Heart left ventricle (tissue), 13 donors: ENCODE results near the gene RPL32.

Experiments used
- CTCF ChIP-seq, 12 donors: fragments of 200-600 bp; sonication (generic) in 4 of 12; IDR thresholded peaks; one replicate each; pipeline versions ENCODE4 v1.5.0 to v1.8.0; 2018 to 2022; ENCODE audit warnings: antibody characterized with exemption in 12 of 12, mild to moderate bottlenecking in 5 of 12
- POLR2A ChIP-seq, 2 donors: fragments of 450-650 bp; IDR thresholded peaks; one replicate each; pipeline ENCODE4 v1.6.1; 2017; ENCODE audit warnings: antibody characterized with exemption in 2 of 2, mild to moderate bottlenecking in 2 of 2, moderate library complexity in 2 of 2
- donor health status: ischemic (EF 13 %, LVEDD 7.1; RV severe dilation, severe dysfunction).
- donor health status: DM: no; HTN: yes; CAD: no.
- donor health status: DM: no; HTN: no; CAD: no.
- donor health status: ischemic (EF 25% LVEDD 6.9; RV normal size, moderate dysfunction).
- donor health status: ischemic (EF 25% LVEDD 5.7; RV mildly dilated, moderate dysfunction).
- donor health status: ischemic (EF 35%, LVEDD 5.7; RV mildly dilated, moderate dysfunction).
- donor health status: nonischemic (EF 11% LVEDD 7.7; RV severe dilation, severe dysfunction).
- donor health status: DM: yes; HTN: yes; CAD: no.
- donor health status: PGD.
- donor health status: ischemic (EF 29% LVEDD 5.4; RV normal size, mild dysfunction).
- donor health status: nonischemic (EF 23%, LVEDD 6.1; RV moderate dilation, normal function).

GRCh38 chr3:12809001-12809400 is 32.4 kb downstream of the RPL32 start:
- no peak for TF ChIP-seq POLR2A (IDR thresholded peaks at IDR 0.05)
- no peak for TF ChIP-seq CTCF (IDR thresholded peaks at IDR 0.05)
